ENCODE data around the gene CD36. TPM values are rescaled to one million over a fixed set of nuclear protein-coding genes. Genes with fewer than 3 reads are reported as not detected.

Gene CD36
- total RNA-seq, 1 experiment from 2014 or later = 1.4 TPM

- Mint-ChIP-seq H3K9me3 (no peaks in the 10 kb centered on the region), H3K36me3 (no peaks in the 10 kb centered on the region), H3K4me1 (no peaks in the 10 kb centered on the region), H3K27ac (no peak overlapping the region), H3K27me3 (ENCODE audit: low read depth) (no peaks in the 10 kb centered on the region), H3K4me3 (no peak overlapping the region)
- POLR2A ChIA-PET = no interaction called here
- ATAC-seq = no peak
- CTCF ChIA-PET = no interaction called here
- TF ChIP-seq SMAD3 (CRISPR knock-in tag; IDR thresholded peaks at IDR 0.05; ENCODE audit: borderline replicate concordance) (no peak), EMX1 (CRISPR knock-in tag; IDR thresholded peaks at IDR 0.05) (no peak), USF1 (CRISPR knock-in tag; IDR thresholded peaks at IDR 0.05) (no peak)
- no peak for DNase-seq (ENCODE audit: low spot score)
Measured at GRCh38 chr7:80593869-80594586, 44.4 kb upstream of the CD36 start.

GRCh38 chr7:80596933-80597517 lies 41.4 kb upstream of the CD36 start:
- H3K27me3 Mint-ChIP-seq (ENCODE audit: low read depth) = no peaks in the 10 kb centered on the region
- no peaks in the 10 kb centered on the region for H3K36me3 Mint-ChIP-seq
- DNase-seq (ENCODE audit: low spot score) (no peak), ATAC-seq (no peak)
- no peaks in the 10 kb centered on the region for H3K4me1 Mint-ChIP-seq
- no peak for TF ChIP-seq ZNF317 (CRISPR knock-in tag; IDR thresholded peaks at IDR 0.05; ENCODE audit: borderline replicate concordance, low read depth)
- TF ChIP-seq CREB1 (CRISPR knock-in tag; IDR thresholded peaks at IDR 0.05) = no peak
- no peak for TF ChIP-seq SMAD3 (CRISPR knock-in tag; IDR thresholded peaks at IDR 0.05; ENCODE audit: borderline replicate concordance)
- TF ChIP-seq MXD4 (CRISPR knock-in tag; IDR thresholded peaks at IDR 0.05; ENCODE audit: borderline replicate concordance) = no peak
- no peak for TF ChIP-seq ATF6 (CRISPR knock-in tag; IDR thresholded peaks at IDR 0.05)
- TF ChIP-seq EMX1 (CRISPR knock-in tag; IDR thresholded peaks at IDR 0.05) = no peak
- no peak for TF ChIP-seq RELA (CRISPR knock-in tag; IDR thresholded peaks at IDR 0.05; ENCODE audit: borderline replicate concordance)
- TF ChIP-seq ZBTB43 (CRISPR knock-in tag; IDR thresholded peaks at IDR 0.05) = no peak
- no peak overlapping the region for H3K4me3 Mint-ChIP-seq
- H3K27ac Mint-ChIP-seq = no peak overlapping the region
- H3K9me3 Mint-ChIP-seq = no peaks in the 10 kb centered on the region
- ChIA-PET CTCF (no interaction called here), POLR2A (no interaction called here)

- H3K4me3 Mint-ChIP-seq = no peak overlapping the region
- ChIA-PET CTCF (no interaction called here), POLR2A (no interaction called here)
- DNase-seq (ENCODE audit: low spot score) (no peak), ATAC-seq (no peak)
- H3K9me3 Mint-ChIP-seq = no peaks in the 10 kb centered on the region
- H3K4me1 Mint-ChIP-seq = no peaks in the 10 kb centered on the region
- H3K36me3 Mint-ChIP-seq = no peaks in the 10 kb centered on the region
- no peak overlapping the region for H3K27ac Mint-ChIP-seq
- H3K27me3 Mint-ChIP-seq (ENCODE audit: low read depth) = no peaks in the 10 kb centered on the region
- TF ChIP-seq SP1 (CRISPR knock-in tag; conservative IDR thresholded peaks at IDR 0.05) = no peak
- TF ChIP-seq AR (CRISPR knock-in tag; IDR thresholded peaks at IDR 0.05) = no peak
- TF ChIP-seq AFF4 (CRISPR knock-in tag; IDR thresholded peaks at IDR 0.05; ENCODE audit: borderline replicate concordance) = no peak
- TF ChIP-seq ZBTB43 (CRISPR knock-in tag; IDR thresholded peaks at IDR 0.05) = no peak
- TF ChIP-seq TP53 (CRISPR knock-in tag; IDR thresholded peaks at IDR 0.05) = no peak
- no peak for TF ChIP-seq ATF1 (CRISPR knock-in tag; IDR thresholded peaks at IDR 0.05)
- no peak for TF ChIP-seq PREB (CRISPR knock-in tag; IDR thresholded peaks at IDR 0.05; ENCODE audit: borderline replicate concordance)
Measured at GRCh38 chr7:80597875-80598274, 40.6 kb upstream of the CD36 start.

Data from WTC11 (cell line).